HG02973 (cell line): ENCODE data around the gene OR6J1.
"Not testable (repeated sequence)": the region's sequence is repeated elsewhere in the genome, so short reads cannot be mapped to it uniquely, and the experiment has no call there.

Source experiments
- ATAC-seq: cut with Tn5 transposase; IDR thresholded peaks from one replicate; pipeline ENCODE4 v1.9.1; 2021; ENCODE audit warnings: moderate library complexity; ENCODE audit not compliant: unreplicated experiment

The OR6J1 gene

DNA sequence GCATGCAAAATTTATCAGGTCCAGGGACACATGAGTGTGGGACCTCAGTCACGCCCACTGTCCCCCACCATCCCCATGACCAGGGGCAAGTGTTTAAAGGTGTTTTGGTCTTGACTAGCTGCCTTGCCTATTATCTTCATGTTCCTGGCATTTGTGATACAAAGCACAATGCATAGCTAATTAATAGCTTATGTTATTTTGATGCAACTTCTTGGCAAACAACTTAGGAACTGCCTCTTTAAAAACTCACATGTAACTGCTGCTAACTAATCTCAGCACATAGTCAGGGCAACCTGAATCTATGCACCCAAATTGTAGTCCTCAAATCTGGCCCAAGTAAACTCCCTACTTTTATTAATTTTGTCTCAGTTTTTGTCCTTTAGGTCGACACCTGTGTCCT is 7.4 kb upstream of the OR6J1 start:
- ATAC-seq = no peak

DNA sequence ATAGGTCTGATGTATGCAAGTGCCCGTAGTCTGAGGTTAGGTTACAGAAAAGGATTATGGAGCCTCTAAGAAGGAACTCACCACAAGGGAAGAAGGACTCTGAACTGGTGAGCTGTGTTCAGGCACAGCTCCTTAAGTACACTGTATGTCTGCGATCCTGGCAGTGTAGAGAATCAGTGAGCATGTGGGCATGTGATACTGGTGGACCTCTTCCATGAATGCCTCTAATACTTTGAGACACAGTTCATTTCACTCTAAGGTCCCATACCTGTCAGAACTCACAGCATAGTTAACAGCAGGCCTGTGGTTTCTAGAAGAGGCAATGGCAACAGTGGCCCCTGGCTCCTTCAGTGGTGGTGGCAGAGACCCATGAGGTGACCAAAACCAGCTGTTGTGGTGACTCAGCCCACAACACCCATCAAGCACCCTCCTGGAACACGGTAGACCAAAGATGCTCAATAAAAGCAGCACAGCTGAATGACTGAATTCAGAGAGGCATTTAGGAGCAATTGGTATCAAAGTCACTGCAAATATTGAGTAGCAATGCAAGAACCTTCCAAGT is 6.9 kb upstream of the OR6J1 start:
- ATAC-seq = no peak

DNA sequence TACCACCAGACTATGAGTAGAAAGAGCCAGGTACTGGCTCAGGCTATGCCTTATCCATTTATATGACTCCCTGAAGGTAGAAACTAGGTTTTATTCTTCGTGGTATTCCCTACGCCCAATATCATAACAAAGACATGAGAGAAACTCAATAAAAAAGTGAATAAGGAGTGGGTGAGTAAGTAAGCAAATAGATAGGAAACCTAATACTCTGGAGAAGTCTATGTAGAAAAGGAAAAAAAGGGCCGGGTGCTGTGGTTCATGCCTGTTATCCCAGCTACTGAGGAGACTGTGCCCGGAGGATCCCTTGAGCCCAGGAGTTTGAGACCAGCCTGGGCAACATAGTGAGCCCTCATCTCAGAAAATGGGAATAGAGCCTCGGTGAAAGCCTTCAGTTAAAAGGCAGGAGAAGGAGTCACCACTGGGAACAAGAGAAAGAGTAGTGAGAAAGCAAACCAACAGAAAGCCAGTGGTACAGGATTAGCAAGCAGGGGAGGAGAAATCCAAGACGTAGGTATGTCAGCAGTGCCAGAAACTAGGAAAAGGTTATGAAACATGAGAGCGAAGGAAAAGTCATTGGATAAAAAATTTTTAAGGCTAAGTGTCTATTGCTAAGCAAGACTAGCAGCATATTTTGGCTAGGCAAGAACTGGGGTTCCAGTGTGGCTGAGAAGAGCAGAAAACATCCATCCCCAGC is 6.0 kb upstream of the OR6J1 start:
- ATAC-seq = no peak

DNA sequence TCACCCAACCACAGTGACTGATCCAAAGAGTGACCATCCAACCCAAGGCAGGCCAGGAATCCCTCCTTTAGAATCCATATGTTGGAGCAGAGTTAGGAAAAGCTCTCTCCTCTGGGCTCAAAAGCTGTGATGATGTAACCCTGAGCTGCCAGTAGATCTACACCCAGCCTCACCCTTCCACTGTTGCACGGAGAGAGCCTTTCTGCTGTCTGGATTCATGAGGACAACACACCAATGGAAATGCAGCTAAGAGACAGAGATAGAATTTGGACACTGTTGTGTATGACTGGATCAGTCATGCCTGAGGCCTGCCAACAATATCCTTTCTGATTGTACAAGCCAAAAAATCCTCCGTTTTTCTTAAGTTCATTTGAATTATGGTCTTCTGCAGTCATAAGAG is 4.4 kb upstream of the OR6J1 start:
- ATAC-seq = no peak

DNA sequence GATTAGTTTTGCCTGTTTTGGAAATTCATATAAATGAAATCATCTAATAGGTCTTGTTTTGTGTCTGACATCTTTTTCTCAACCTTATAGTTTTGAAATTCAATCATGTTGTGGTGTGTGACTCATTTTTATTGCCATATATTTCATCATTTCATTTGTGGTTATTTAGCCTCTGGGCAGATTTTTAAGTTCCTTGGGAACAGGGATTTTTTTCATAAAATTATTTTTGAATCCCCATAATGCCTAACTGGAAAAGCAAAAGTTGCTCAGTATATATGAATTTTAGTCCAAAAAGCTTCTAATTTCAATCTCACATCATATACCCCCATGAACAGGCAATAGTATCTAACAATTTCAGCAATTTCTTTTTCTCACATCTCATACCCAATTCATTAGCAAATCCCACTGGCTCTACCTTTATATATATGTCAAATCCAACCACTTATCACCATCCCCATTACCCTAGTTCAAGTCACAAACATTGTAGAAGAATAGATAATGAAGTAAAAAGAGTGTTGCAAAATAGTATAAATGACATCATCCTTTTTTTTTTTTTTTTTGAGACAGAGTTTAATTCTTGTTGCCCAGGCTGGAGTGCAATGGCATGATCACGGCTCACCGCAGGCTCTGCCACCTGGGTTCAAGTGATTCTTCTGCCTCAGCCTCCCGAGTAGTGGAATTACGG is 2.6 kb upstream of the OR6J1 start:
- no peak for ATAC-seq

DNA sequence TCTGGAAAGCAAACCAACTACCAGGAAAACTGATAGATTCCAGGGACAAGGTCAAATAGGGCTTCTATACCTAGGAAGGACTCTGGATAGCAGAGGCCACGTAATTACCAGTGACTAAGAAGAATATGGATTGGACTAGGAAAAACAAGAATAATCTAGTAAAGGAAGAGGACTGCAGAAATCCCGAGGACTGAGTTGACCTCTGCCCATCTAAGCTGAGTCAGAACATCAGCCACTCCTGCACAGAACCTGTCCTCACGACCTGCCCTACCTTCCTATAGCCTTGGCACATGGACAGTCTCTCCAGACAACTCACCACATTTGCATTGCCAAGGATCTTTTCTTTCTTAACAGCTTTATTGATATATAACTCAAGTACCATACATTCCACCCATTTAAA is 2.3 kb downstream of the OR6J1 start:
- no peak for ATAC-seq

DNA sequence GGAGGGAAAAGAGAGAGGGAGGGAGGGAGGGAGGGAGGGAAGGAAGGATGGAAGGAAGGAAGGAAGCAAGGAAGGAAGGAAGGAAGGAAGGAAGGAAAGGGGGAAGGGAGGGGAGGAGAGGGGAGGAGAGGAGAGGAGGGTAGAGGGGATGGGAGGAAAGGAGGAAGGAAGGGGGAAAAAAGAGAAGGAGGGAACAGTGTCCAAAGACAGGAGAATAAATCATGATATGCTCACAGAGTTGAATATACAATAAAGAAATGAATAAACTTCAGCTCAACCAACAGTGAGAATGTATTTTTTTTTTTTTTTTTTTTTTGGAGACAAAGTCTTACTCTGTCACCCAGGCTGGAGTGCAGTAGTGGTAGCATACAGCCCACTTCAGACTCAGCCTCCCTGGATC is 4.0 kb downstream of the OR6J1 start:
- ATAC-seq = no peak

DNA sequence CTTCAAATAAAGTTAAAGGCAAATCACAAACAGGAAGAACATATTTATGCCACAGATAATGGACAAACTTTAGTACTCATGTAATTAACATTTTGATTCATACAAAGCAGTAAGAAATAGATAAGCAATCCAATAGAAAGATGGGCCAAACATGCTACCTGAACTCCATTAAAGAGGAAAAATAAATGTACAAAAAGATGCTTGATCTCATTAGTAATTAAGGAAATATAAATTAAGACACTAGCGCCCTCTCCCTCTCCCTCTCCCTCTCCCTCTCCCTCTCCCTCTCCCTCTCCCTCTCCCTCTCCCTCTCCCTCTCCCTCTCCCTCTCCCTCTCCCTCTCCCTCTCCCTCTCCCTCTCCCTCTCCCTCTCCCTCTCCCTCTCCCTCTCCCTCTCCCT is 8.2 kb downstream of the OR6J1 start:
- ATAC-seq = not testable (repeated sequence)

DNA sequence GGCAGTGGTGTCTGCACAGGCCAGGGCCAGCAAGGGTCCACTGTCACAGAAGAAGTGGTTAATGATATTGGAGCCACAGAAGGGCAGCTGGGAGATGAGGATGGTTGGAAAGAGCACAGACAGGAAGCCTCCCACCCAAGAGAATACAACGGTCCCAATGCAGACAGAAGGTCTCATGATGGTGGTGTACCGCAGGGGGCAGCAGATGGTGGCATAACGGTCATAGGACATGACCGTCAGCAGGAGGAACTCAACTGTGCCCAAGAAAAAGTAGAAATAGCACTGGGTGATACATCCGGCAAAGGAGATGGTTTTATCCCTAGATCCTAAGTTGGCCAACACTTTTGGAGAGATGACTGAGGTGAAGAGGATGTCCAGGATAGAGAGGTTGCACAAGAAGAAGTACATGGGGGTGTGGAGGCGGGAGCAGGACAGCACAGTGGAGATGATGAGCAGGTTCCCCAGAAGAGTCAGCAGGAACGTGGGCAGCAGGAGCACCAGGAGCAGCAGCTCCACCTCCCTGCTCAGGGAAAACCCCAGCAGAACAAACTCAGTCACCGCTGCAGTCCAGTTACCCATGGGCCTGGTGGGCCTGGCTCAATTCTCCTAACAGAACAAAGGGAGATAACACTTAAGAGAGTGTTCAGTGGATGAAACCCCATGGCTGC is 9.8 kb downstream of the OR6J1 start:
- no peak for ATAC-seq

DNA sequence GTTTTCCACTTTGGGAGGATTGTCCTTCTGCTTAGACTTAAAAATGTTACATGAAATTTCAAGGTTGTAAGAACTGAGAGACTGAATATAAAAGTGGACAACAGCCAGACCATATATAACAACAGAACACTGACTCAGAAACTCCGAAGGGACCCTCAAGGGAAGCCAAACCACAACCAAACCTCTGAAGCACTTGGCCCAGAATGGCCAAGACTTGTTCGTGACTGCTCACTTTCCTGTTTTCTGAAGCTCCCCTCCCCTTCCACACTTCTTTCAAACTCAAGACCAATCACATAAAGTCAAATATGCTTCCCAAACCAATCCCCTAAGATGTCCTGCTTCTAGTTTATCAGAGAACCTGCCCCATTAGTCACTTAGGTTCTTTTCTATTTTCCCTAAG is 13.7 kb downstream of the OR6J1 start:
- no peak for ATAC-seq

DNA sequence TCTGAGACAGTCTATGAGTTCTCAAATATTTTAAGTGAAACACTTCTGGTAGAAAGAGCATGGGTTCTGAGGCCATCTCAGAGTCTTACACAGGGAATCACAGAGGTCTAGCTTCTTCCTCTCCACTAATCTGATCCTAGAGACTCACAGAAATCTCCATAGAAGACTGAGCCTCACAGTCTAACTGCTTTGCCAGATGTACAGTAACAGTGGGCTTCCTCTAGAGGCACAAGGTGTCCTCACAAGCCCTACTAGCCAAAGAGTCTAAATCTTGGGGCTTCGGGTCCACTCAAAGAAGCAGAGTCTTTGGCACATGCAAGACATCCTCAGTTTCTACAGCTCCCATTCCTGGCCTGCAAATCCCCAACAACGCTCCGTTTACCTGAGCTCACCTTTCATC is 14.1 kb downstream of the OR6J1 start:
- no peak for ATAC-seq

DNA sequence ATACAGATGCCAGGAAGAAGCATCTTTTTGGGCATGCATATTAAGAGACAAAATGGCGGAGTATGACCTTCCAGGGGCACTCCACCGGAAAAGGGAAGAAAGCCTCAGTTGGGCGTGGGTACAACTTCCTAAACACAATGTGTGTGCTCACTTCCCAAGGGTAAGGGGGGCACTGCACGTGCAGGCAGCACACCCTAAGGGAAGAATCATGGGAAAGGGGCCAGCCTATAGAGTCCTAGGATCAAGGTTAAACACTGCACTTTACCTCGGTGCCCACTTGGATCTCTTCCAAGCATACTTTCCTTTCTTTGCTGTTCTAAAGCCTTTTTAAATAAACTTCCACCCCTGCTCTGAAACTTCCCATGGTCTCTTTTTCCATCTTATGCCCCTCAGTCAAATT is 14.8 kb downstream of the OR6J1 start:
- ATAC-seq = no peak

DNA sequence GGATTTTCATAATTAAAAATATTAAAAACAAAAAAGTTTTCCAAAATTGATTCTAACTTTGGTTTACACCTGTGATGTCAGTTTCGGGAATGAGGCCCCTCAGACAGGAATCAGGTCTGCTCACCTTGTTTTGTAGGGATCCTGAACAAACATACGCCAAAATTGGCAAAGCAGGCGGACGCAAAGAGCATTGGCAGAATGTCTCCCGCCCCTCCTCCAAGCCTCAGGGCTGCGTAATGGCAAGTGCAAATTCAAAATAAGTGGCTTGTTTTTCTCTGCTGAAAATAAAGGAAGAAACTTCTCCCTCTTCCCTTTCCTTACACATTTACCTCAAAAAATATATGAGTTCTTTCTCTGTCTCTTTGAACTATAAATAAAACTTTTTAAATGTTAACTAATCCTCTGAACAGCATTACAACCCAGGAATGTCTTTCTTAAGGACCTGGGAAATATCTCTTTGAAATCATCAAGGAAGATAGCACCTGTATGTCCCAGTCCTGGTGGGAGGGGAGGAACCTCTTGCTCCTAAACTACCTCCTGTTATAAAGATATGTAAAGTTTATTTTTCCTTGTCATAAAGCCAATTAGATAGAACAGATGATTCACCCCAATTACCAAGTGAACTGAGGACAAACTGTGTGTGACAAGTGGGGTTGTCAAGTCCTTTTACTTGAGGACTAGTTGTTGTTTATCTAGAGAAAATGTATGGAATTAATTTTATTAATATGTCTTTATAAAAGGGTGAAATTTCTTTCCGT is 16.5 kb downstream of the OR6J1 start:
- no peak for ATAC-seq

DNA sequence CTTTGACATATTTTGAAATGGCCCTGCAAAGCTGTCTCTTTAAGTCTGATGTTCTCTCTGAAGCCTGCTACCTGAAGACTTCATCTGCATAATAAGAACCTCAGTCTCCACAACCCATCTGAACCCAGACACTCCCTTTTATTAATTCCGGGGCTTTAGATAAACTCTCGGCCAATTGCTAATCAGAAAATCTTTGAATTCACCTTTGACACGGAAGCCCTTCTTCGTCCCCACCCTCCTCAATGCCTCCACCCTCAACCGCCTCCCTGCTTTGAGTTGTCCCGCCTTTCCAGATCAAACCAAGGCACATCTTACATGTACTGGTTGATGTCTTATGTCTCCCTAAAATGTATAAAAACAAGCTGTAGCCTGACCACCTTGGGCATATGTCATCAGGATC is 17.6 kb downstream of the OR6J1 start:
- ATAC-seq = no peak

DNA sequence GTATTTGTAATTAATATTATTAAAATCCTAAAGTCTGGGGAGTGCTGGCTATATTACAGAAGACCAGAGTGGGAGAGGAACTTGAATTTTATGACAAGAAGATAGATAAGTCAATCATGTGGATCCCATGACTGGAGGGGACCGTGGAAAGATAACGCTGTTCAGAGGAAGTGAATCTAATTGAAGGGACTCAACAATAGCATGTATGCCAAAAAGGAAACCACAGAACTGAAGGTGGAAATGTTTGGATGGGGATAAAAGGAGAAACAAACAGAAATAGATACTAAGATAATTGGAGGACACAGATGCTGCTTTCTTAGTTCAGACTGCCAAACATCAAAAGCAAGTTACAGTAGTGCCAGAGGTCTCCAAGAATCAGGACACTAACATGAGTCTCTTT is 21.1 kb downstream of the OR6J1 start:
- ATAC-seq = no peak

DNA sequence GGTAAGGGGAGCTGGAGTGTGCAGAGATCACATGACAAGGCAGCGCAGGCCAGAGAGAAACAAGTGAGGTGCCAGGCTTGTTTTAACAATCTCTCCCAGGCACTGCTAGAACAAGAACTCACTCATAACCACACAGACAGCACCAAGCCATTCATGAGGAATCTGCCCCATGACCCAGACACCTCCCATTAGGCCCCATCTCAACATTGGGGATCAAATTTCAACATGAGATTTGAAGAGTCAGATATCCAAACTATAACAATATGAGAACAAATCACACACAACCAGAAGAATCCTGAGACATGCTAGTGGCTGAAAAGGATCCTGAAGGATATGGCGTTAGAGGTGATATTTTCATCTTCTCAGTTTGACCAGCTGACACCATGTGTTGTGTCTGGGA is 21.9 kb downstream of the OR6J1 start:
- ATAC-seq = no peak

DNA sequence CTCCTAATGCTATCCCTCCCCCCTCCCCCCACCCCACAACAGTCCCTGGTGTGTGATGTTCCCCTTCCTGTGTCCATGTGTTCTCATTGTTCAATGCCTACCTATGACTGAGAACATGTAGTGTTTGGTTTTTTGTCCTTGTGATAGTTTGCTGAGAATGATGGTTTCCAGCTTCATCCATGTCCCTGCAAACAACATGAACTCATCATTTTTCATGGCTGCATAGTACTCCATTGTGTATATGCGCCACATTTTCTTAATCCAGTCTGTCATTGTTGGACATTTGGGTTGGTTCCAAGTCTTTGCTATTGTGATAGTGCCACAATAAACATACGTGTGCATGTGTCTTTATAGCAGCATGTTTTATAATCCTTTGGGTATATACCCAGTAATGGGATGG is 28.4 kb downstream of the OR6J1 start:
- ATAC-seq = not testable (repeated sequence)

DNA sequence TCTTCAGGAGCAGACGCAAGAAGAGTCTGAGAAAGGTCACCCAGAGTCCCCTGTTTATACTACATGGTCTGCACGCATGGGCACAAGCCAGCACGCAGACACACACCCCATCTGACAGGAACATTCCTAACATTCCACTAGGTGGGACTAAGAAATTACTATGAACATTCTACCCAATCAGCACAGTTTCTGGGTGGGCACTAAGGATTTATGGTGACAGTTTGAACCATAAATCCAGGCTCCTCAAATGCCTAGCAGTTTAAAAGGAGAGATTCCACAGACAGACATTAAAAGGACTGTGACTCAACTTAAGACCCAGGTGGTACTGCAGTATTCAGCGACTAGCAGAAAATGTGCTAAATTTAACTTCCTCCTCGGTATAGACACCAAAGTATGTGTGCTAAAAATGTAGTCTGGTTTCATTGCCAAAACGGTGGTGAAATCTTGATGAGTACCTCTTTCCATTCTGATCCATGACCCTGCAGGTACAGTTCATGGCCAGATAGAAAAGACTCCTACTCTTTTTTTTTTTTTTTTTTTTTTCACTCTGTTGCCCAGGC is 29.8 kb downstream of the OR6J1 start:
- ATAC-seq = no peak

DNA sequence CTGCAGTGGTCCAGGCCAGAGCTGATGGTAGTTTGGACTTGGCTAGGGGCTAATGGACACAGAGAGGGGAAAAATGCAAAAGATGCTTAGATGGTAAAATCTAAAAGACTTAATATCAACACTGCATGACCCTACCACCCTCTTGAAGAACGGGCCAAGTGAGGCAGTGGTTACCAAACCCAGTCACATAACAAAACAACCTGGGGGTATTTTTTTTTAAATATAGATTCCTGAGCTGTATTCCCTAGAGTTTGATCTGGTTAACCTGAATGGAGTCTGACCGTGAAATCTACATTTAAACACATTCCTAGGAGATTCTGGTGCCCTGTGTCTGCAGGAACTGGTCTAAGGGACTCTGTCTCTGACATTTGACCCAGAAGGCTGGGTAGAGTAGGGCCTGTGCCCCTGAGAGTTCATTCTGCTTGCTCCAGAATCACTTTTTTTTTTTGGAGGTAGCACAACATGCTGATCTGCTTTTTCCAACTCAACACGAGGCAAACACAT is 30.4 kb downstream of the OR6J1 start:
- no peak for ATAC-seq

DNA sequence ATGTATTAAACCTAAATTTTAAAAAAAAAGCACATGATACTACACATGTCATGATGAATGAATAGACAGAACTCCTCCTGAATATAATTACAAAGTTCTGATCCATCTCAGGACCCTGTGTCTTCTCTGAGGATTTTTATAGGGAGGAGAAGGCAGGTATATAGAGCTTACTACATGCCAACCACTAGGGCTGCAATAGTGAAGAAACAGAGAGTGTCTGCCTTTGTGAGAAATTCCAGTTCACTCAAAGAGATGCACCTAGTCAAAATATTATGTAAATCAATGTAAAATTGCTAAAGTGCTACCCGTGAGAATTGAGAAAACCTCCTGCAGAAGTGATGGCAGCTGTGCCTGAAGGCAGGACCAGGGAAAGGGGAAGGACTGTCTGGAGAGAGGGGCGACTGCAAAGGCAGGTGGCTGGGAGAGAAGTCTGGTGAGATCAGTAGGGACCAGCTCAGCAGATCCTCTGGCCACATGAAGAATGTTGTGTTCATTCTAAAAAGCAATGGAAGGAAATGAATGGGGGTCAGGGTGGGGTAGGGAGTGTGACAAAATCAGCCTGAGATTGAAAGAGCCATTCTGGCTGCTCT is 31.0 kb downstream of the OR6J1 start:
- no peak for ATAC-seq
